Measurements from ENCODE around the gene CREB5.

GRCh38 chr7:28452681-28453080 is 40.4 kb downstream of the CREB5 start:
- TF ChIP-seq, protein P1, sequence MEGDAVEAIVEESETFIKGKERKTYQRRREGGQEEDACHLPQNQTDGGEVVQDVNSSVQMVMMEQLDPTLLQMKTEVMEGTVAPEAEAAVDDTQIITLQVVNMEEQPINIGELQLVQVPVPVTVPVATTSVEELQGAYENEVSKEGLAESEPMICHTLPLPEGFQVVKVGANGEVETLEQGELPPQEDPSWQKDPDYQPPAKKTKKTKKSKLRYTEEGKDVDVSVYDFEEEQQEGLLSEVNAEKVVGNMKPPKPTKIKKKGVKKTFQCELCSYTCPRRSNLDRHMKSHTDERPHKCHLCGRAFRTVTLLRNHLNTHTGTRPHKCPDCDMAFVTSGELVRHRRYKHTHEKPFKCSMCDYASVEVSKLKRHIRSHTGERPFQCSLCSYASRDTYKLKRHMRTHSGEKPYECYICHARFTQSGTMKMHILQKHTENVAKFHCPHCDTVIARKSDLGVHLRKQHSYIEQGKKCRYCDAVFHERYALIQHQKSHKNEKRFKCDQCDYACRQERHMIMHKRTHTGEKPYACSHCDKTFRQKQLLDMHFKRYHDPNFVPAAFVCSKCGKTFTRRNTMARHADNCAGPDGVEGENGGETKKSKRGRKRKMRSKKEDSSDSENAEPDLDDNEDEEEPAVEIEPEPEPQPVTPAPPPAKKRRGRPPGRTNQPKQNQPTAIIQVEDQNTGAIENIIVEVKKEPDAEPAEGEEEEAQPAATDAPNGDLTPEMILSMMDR (IDR thresholded peaks at IDR 0.05), result no peak
- TF ChIP-seq POLR2A (IDR thresholded peaks at IDR 0.05), result no peak

Measured in ovary (tissue), 3 donors.